CD4-positive, alpha-beta T cell treated with Interleukin-1 beta for 1 hour (primary cell): ENCODE measurements around the gene PDE6D.
"Not testable (repeated sequence)": the region's sequence is repeated elsewhere in the genome, so short reads cannot be mapped to it uniquely, and the experiment has no call there.

Source experiments
- DNase-seq, 2 donors: peaks; one replicate each; pipeline ENCODE4 v3.0.0-alpha.2; 2020 to 2022

Gene PDE6D

DNA sequence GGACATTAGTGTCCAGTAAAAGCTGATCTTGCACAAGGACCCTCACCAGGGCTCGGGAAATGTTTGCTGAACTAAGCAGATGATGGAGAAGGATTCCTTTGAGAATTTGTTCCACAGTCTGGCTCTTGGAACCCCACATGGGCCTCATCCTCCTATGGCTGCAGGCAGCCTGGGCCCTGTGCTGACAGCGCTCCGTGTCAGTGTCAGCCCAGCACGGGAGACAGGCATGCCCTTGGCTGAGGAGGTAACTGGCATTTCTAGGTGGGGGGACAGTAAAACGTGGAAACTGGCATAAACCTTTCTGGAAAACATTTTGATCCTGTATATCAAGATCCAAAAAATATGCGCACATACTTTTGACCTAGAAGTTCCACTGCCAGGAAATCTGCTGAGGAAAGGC lies 62.3 kb downstream of the PDE6D start:
- DNase-seq: no peak

DNA sequence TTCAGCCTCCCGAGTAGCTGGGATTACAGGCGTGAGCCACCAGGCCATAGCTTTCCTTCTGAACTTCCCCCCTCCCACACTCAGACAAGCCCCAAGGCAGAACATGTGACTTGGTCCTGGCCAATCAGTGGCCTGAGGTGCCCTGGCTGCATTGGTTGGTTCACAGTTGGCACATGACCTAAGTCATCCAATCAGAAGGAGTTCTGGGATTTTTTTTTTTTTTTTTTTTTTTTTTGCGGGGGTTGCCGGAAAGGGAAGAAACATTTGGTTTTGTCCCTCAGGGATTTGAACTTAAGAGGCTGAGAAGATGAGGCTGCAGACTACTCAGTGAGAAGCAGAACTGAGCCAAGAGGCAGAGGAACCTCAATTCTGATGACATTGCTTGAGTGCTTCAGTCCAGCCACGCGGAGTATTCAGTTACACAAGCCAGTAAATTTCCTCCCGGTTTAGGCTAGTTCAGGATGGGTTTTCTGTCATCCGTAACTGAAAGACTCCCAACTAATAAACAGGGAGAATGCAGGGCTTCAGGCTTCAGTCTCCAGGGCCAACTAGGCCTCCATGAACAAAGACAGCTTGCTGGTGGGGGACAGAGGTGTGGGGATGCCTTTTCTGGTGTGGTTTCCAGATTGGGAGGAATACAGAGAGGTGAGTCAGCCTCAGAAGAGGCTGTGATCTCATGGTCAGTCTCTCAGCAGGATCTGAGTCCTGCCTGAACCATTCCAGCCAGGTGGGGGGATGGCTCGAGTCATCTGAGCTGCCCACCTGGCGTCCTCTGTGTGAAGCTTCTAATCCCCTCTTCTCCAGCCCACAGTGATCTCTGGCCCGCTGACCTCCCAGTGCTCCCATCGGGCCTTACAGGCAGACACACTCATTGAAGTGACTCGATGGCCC lies 63.6 kb downstream of the PDE6D start:
- DNase-seq: peak; percentile 37 to 59

- peak in 1 of 2 donors; percentile 11 for DNase-seq
These were observed 64.3 kb downstream of the PDE6D start for GRCh38 chr2:231716666-231717280.

- DNase-seq: peak in 1 of 2 donors; percentile 23
These were observed 65.0 kb downstream of the PDE6D start for GRCh38 chr2:231715988-231716616.

DNA sequence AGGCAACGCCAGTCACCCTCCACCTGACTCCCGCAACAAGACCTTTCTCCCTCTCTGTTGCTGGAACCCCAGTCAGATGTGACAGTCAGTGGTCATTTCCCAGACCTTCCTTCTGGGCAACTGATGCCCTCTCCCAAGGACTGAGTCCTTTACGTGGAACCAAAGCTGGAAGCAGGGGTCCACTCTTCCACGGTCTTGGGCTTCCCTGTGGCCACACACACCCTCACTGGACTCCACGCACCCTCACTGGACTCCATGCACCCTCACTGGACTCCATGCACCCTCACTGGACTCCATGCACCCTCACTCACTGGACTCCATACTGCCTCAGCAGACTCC lies 65.6 kb downstream of the PDE6D start:
- peak in 1 of 2 donors; percentile 6 for DNase-seq

GRCh38 chr2:231714639-231715498 lies 66.2 kb downstream of the PDE6D start:
- peak; percentile 77 to 83 for DNase-seq

DNA sequence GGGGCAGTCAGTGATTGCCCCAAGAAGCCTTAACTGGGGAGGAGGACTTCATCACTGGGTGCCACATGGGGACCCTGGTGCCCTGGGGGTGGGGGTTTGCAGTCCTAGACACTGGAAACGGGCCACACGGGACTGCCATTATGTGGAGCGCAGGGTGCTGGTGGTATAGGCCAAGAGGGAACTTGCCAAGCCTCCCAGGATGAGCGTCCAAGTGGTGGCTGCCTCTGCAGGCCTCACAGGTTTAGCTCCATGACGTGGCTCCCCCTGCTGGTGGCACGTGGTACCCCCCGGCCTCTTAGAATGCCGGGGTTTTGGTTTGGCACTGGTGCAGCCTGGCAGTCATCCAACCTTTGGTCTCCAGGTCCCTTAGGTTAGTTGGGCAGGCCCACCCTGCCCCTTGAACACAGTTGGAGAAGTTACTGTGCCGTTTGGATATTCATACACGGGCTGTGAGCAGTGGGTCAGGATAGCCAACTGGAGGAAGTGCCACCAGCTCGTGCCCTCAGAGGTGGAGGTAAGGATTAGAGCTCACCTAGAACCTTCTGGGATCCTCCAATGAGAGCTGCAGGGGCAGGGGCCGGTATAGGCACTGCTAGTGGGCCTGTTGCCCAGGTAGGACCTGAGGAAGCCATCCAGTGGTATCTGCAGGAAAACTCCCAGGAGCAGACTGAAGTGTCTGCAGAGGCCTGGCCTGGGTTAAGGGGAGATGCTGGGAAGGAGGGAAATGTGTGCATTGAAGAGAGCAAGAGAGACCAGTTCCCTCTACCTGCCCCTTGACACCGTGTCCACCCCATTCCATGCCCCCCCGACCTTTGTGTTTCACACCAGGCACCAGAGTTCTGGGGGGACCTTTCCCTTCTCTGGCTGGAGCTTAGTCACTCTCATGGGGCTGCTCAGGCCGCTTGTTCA lies 67.1 kb downstream of the PDE6D start:
- DNase-seq: peak; percentile 89 to 91

- not testable (repeated sequence) for DNase-seq
These were observed 67.7 kb downstream of the PDE6D start for GRCh38 chr2:231713406-231713729.

DNA sequence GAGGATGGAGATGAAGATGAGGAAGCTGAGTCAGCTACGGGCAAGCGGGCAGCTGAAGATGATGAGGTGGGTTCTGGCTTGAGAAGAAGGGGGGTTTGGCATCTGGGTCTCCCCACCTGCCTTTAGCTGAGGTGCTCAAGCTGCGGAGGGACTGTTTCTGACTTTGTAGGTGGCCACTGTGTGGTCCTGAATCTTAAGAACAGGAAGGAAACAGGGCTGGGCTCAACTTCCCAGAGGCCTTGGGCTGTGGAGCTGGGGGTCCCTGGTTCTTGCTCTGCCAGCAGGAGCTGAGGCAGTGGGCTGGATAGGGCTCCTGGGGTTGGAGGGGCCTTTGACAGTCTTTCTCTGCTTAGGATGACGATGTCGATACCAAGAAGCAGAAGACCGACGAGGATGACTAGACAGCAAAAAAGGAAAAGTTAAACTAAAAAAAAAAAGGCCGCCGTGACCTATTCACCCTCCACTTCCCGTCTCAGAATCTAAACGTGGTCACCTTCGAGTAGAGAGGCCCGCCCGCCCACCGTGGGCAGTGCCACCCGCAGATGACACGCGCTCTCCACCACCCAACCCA lies 68.5 kb downstream of the PDE6D start:
- peak; percentile 54 to 66 for DNase-seq

GRCh38 chr2:231711677-231712450 lies 69.2 kb downstream of the PDE6D start:
- DNase-seq: peak in 1 of 2 donors; percentile 59

GRCh38 chr2:231710799-231711676 lies 70.0 kb downstream of the PDE6D start:
- DNase-seq: peak; percentile 4 to 25

DNA sequence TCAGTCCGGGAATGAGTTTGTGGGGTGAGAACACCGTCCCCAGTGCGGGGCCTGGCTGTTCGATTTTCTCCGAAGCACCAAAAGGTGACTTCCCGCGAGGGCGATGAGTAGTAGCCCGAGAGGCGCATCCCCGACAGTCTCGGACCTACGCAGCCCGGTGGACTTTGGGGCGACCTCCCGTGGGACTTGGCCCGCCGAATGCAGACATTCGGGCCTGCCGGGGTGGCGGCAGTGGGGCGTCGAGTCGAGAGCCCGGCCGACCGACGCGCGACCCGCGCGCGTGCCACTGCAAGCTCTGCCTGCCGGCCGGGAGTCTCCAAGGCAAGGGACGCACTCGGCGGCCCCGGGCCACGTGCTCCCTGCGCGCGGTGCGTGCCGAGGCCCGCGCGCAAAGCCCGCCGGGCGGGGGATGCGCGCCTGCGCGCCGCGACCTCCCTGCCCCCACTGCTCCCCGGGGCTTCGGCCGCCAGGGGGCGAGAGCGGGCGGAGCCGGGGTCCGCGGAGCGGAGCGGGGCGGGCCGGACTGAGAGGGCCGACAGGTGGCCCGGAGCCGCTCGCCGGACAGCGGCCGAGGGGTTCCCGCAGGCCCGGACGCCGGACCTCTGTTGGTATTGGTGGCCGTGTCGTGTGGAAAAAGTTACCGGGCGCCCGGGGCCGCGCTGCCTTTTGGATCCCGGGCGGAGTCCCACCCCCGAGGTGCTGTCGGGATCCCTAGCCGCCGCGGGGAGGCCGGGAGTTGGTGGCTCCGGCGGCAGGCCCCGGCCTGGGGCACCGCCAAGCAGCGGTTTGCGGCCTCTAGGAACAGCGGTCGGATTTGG lies 70.9 kb downstream of the PDE6D start:
- peak; percentile 88 for DNase-seq

GRCh38 chr2:231709636-231709980 lies 71.5 kb downstream of the PDE6D start:
- peak in 1 of 2 donors; percentile 58 for DNase-seq

DNA sequence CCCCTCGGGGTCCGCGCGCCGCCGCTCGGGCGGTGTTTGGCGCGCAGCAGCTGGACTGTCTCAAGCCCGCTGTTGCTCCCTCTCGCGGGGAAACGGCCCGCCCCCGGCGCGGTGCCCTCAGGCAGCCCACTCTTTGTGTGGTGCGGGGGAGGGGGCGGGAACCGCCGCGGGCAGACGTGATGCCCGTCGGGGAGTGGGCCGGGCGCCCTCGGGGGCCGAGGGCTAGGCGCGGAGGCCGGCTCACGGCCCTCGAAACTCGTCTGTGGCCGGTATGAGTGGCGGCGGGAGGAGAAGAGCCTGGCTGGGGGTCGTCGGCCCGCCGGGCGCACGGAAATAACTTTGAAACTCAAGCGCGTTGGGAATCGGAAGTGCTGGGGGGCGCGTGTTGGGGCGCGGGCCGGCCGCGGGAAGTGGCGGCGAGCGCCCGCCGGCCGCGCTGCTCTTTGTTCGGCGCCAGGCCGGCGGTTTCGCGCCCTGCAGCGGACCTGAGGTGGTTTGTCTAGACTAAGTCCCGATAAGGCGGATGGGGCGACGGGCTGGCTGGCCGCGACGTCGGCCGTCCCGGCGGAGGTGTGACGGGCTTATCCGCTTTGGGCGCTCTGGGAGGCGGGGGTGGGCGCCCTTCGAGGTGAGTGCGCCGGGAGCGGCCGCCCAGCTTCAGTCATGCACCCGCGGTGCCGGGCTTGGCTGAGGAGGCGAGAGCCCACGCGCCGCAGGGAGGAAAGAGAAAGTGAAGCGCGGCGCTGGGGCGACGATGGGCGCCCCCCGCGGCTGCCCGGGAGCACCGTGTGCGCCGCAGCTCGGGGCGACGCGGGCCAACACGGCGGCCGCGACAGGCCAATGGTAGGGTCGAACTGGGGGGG lies 72.1 kb downstream of the PDE6D start:
- peak; percentile 70 for DNase-seq

- DNase-seq: peak; percentile 100
These were observed 72.9 kb downstream of the PDE6D start, which contains the start of gene PTMA for GRCh38 chr2:231707927-231708772. Gene PTMA, plus strand, starts transcription at chr2:231708525. Its CDS starts 182 bp downstream, at chr2:231708707.

DNA sequence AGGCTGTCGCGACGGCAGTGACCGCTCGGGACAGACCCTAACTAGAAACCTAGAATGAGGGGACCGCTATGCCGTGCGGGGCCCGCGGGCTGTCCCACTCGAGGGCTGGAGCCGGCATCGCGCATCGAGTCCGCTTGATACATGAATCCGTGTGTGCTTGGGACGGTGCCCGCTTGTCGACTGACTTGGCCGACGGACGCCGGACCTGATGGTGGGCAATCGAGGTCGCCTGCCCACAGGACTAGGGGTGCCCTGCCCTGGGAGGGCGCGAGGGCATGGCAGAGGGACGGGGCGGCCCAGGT lies 73.5 kb downstream of the PDE6D start:
- no peak for DNase-seq
